HUES48 (cell line): ENCODE data around the gene PKIG.

Source experiments
- H3K27ac ChIP-seq: one replicate; pipeline ENCODE4 v1.7.0; 2013; ENCODE audit warnings: low read depth, low read length, inconsistent platforms
- H3K27me3 ChIP-seq: 2 replicates; pipeline ENCODE4 v1.6.1; 2013; ENCODE audit warnings: mild to moderate bottlenecking, low read length; ENCODE audit not compliant: control insufficient read depth, insufficient read depth
- H3K36me3 ChIP-seq: 2 replicates; pipeline ENCODE4 v1.6.1; 2013; ENCODE audit warnings: low read length; ENCODE audit not compliant: control insufficient read depth, insufficient read depth
- H3K4me1 ChIP-seq: 2 replicates; pipeline ENCODE4 v1.6.1; 2013; ENCODE audit warnings: mild to moderate bottlenecking, low read length; ENCODE audit not compliant: control insufficient read depth, insufficient read depth
- H3K4me3 ChIP-seq: 2 replicates; pipeline ENCODE4 v1.5.1; 2013; ENCODE audit warnings: mild to moderate bottlenecking, low read depth, low read length
- H3K9ac ChIP-seq: 2 replicates; pipeline ENCODE4 v1.6.1; 2013; ENCODE audit warnings: mild to moderate bottlenecking, low read depth, low read length, moderate library complexity
- H3K9me3 ChIP-seq: 2 replicates; pipeline ENCODE4 v1.6.1; 2013; ENCODE audit warnings: low read length; ENCODE audit not compliant: control insufficient read depth, insufficient read depth

PKIG gene

DNA sequence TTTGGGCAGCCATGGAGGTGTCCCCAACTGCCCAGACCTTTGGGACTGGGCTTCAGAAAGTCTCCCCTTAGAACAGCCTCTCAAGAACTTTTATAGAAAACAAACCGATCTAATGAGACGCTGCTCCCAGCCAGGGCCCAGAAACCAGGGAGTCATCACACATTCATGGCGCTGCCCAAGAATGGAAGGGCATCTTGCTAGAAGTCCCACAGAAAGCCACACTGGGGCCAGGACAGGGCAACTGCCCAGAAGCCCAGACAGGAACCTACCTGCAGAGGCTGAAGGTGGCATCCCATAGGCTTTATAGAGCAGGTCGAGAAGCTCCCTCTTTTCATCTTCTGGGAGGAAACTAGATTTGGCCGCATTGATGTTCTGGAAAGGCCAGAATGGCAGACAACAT lies 37.7 kb downstream of the PKIG start:
- Histone ChIP-seq H3K36me3 (peaks cover 17% of the 10 kb centered on the region), H3K27ac (no peak overlapping the region), H3K9ac (no peak overlapping the region), H3K4me1 (peaks cover 33% of the 10 kb centered on the region), H3K4me3 (no peak overlapping the region), H3K9me3 (no peaks in the 10 kb centered on the region), H3K27me3 (peaks cover 48% of the 10 kb centered on the region)

DNA sequence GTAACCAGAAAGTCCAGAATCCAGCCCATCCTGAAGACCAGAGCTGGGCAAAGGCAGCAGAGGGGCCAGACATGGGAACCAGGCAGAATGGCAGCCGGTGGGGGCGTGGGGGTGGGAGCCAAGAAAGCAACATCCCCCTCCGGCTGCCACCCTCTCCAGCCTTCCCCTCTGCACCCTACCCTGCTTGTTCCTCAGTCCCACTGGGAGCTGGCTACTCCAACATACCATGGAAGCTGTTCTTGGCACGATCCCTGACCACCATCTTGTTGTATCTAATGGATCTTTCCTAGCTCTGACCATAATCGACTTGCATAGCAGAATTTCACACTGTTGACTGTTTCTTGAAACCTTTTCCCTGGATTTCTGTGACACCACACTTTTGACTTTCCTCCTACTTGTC lies 38.9 kb downstream of the PKIG start:
- Histone ChIP-seq H3K27me3 (peaks cover 45% of the 10 kb centered on the region), H3K4me1 (peaks cover 21% of the 10 kb centered on the region), H3K36me3 (peaks cover 17% of the 10 kb centered on the region), H3K9ac (no peak overlapping the region), H3K9me3 (no peaks in the 10 kb centered on the region), H3K4me3 (no peak overlapping the region), H3K27ac (no peak overlapping the region)

DNA sequence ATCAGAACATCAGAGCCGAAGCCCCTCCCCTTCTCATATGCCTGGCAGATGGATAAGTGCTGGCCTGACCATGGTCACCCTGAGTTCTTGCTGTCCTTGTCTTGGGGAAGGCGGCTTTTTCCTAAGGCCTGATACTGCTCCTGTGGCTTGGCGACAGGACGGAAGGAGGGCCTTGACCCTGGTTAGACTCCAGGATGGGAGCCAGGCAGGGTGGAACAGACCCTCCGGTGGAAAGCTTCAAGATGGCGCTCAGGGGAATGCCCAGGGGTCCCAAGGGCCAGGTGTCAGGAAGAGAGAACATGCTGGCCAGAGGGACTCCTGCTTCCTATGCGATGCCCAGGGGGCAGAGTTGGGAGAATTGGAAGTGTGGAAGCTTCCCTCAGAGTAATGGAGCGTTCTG lies 39.6 kb downstream of the PKIG start:
- H3K36me3 ChIP-seq, result peaks cover 17% of the 10 kb centered on the region
- H3K9ac ChIP-seq, result no peak overlapping the region
- peaks cover 14% of the 10 kb centered on the region for H3K4me1 ChIP-seq
- H3K4me3 ChIP-seq, result no peak overlapping the region
- H3K9me3 ChIP-seq, result no peaks in the 10 kb centered on the region
- H3K27ac ChIP-seq, result no peak overlapping the region
- H3K27me3 ChIP-seq, result peaks cover 39% of the 10 kb centered on the region

- peaks cover 7% of the 10 kb centered on the region; the same call in 1 of the 2 replicates for H3K4me1 ChIP-seq
- H3K36me3 ChIP-seq, result peaks cover 17% of the 10 kb centered on the region
- H3K9ac ChIP-seq, result no peak overlapping the region
- H3K27me3 ChIP-seq, result peaks cover 34% of the 10 kb centered on the region
- no peak overlapping the region for H3K4me3 ChIP-seq
- H3K9me3 ChIP-seq, result no peaks in the 10 kb centered on the region
- H3K27ac ChIP-seq, result no peak overlapping the region
Measured at GRCh38 chr20:44622501-44623270, 40.3 kb downstream of the PKIG start.

GRCh38 chr20:44624152-44624551 lies 41.8 kb downstream of the PKIG start:
- no peaks in the 10 kb centered on the region for H3K4me1 ChIP-seq
- H3K4me3 ChIP-seq, result no peak overlapping the region
- H3K9me3 ChIP-seq, result no peaks in the 10 kb centered on the region
- peaks cover 25% of the 10 kb centered on the region for H3K27me3 ChIP-seq
- H3K9ac ChIP-seq, result no peak overlapping the region
- no peak overlapping the region for H3K27ac ChIP-seq
- H3K36me3 ChIP-seq, result peaks cover 17% of the 10 kb centered on the region

- Histone ChIP-seq H3K27ac (no peak overlapping the region), H3K36me3 (0 out of 2 replicates have a peak, but pooled peaks cover 13% of the 10 kb centered on the region), H3K27me3 (peaks cover 18% of the 10 kb centered on the region)
Measured at GRCh38 chr20:44624743-44625271, 42.4 kb downstream of the PKIG start.

DNA sequence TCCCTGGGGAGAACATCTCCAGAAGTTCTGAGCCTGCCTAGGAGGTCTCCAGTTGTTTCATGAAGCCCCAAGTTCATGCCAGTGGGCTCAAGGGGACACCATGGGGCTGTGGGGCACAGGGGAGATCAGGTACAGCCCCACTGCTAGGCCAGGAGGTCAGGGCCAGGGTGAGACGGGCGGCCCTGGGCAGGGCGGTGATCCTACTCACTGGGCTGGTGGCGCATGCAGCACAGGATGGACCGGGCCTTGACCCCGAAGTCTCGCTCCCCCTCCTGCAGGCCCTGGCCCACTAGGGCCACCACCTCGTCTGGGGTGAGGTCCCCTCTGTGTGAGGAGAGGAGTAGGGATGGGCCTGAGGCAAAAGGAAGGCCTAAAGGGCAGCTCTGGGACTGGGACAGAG lies 43.0 kb downstream of the PKIG start:
- Histone ChIP-seq H3K9me3 (no peaks in the 10 kb centered on the region), H3K27ac (no peak overlapping the region), H3K27me3 (peaks cover 12% of the 10 kb centered on the region), H3K4me3 (no peak overlapping the region), H3K4me1 (no peaks in the 10 kb centered on the region), H3K9ac (no peak overlapping the region), H3K36me3 (0 out of 2 replicates have a peak, but pooled peaks cover 10% of the 10 kb centered on the region)

More at GRCh38 chr20:44624743-44625271, 42.4 kb downstream of the PKIG start:
- no peak overlapping the region for H3K9ac ChIP-seq
- H3K4me3 ChIP-seq, result no peak overlapping the region
- H3K9me3 ChIP-seq, result no peaks in the 10 kb centered on the region
- H3K4me1 ChIP-seq, result no peaks in the 10 kb centered on the region

DNA sequence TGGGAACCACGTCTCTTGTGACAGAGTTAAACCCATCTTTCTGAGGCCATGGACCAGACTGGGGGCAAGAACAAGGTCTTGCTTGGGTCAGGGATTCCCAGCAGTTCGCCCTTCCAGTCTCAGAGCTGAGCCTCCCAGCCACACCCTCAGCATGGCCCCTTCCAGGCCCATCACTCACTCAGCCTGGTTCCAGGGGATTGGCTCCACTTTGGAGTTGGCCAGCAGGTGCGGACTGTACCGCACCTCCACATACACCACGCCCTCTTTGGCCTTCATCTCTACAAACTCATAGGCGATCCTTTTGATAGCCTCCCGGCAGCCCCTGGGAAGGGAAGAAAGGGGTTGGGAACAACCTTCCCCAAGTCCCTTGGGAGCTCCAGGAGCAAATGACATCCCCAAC lies 43.9 kb downstream of the PKIG start:
- Histone ChIP-seq H3K27ac (no peak overlapping the region), H3K4me3 (no peak overlapping the region), H3K9ac (no peak overlapping the region), H3K4me1 (no peaks in the 10 kb centered on the region), H3K9me3 (no peaks in the 10 kb centered on the region), H3K27me3 (peaks cover 3% of the 10 kb centered on the region; the same call in 1 of the 2 replicates), H3K36me3 (0 out of 2 replicates have a peak, but pooled peaks cover 6% of the 10 kb centered on the region)

DNA sequence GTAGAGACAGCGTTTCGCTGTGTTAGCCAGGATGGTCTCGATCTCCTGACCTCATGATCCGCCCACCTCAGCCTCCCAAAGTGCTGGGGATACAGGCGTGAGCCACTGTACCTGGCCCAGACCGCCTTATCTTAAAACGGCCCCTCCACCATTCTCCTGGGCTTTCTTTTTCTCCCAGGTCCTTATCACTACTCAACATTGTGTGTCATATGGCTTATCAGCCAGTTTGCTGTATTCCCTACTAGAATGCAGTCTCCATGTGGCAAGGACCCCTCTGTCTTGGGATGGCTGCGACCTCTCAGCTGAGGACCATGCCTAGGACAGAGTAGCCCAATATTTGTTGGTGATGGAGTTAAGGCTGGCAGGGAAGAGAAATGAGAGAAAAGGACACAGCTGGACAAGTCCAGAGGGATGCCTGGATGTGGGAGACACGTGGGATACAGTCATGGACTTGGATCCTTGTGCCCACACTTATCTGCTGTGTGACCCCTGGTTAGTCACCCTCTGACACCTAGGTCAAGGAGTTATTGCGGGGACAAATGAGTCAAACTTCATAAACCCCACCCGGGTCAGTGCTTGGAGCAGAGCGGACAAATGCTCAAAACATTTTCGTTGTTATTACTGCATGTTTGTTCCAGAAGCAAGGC lies 45.1 kb downstream of the PKIG start:
- H3K4me1 ChIP-seq, result no peaks in the 10 kb centered on the region
- no peak overlapping the region for H3K9ac ChIP-seq
- H3K27me3 ChIP-seq, result no peaks in the 10 kb centered on the region; the same call in 1 of the 2 replicates
- H3K9me3 ChIP-seq, result no peaks in the 10 kb centered on the region
- H3K36me3 ChIP-seq, result 0 out of 2 replicates have a peak, but pooled peaks cover 6% of the 10 kb centered on the region
- no peak overlapping the region for H3K27ac ChIP-seq
- no peak overlapping the region for H3K4me3 ChIP-seq

DNA sequence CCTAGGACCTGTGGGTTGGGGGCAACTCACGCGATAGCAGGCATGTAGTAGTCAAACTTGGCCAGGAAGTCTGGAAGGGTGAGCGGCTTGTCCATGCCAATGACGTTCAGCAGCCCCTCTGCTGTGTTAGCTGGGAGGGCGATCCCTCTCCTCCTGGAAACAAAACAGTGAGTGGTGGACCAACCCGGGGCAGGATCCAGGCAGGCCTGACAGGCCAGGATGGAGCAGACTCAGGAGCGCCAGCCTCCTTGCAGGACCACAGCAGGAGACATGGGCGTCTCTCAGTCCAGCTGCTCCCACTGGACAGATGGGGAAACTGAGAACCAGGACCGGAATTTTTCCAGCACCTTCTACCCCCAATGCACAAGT lies 46.6 kb downstream of the PKIG start:
- no peak overlapping the region for H3K27ac ChIP-seq
- H3K4me3 ChIP-seq, result no peak overlapping the region
- no peaks in the 10 kb centered on the region for H3K4me1 ChIP-seq
- H3K9me3 ChIP-seq, result no peaks in the 10 kb centered on the region
- 0 out of 2 replicates have a peak, but pooled peaks cover 6% of the 10 kb centered on the region for H3K36me3 ChIP-seq
- no peak overlapping the region for H3K9ac ChIP-seq
- no peaks in the 10 kb centered on the region for H3K27me3 ChIP-seq

DNA sequence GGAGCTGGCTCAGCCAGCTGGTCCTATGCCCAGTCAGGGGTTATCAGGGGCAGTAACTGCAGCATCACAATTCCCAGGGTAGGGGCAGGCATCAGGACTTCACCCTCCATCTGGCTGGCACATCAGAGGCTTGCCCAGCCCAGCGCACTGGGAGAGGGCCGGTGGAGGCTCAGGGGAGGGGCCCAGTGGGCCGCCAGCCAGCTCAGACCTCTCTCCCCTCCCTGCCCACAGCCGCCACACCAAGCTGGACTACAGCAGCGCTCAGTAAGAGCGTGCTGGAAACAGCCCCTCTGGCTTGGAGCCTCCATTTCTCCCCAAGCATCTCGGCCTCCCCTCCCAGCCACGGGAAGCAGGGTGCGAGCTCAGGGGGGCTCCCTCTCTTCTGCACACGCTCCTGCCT lies 47.2 kb downstream of the PKIG start:
- Histone ChIP-seq H3K4me1 (no peaks in the 10 kb centered on the region), H3K9me3 (no peaks in the 10 kb centered on the region), H3K36me3 (peaks cover 8% of the 10 kb centered on the region; the same call in 1 of the 2 replicates), H3K27ac (no peak overlapping the region), H3K27me3 (no peaks in the 10 kb centered on the region), H3K4me3 (no peak overlapping the region), H3K9ac (no peak overlapping the region)
